Mesendoderm (in vitro differentiated cells): ENCODE results near the gene EPN2.

Experiments
- DNase-seq: peaks from one replicate; pipeline ENCODE4 v3.0.0; 2013
- H2AK5ac ChIP-seq: 2 replicates; pipeline ENCODE4 v1.6.1; 2013; ENCODE audit warnings: low read length, inconsistent platforms
- H2BK120ac ChIP-seq: 2 replicates; pipeline ENCODE4 v1.6.1; 2013; ENCODE audit warnings: low read depth, mild to moderate bottlenecking, low read length, moderate library complexity, mixed read lengths
- H2BK15ac ChIP-seq: replicated peaks from 2 replicates; pipeline ENCODE4 v1.6.1; 2013; ENCODE audit warnings: low read depth, mild to moderate bottlenecking, moderate library complexity
- H2BK5ac ChIP-seq: 2 replicates; pipeline ENCODE4 v1.6.1; 2013; ENCODE audit warnings: low read length, inconsistent platforms
- H3K18ac ChIP-seq: 2 replicates; pipeline ENCODE4 v1.6.1; 2013; ENCODE audit warnings: mild to moderate bottlenecking, low read length, mixed read lengths
- H3K23ac ChIP-seq: one replicate; pipeline ENCODE4 v1.6.1; 2013; ENCODE audit warnings: low read length
- H3K27ac ChIP-seq: 2 replicates; pipeline ENCODE4 v1.5.1; 2013; ENCODE audit warnings: low read depth, mild to moderate bottlenecking, inconsistent platforms, low read length, moderate library complexity
- H3K27me3 ChIP-seq: 2 replicates; pipeline ENCODE4 v1.6.1; 2013; ENCODE audit warnings: low read length, control low read depth, mild to moderate bottlenecking, inconsistent platforms; ENCODE audit not compliant: insufficient read depth, poor library complexity
- H3K36me3 ChIP-seq: 2 replicates; pipeline ENCODE4 v1.6.1; 2013; ENCODE audit warnings: low read length, inconsistent platforms; ENCODE audit not compliant: control insufficient read depth, insufficient read depth
- H3K4ac ChIP-seq: one replicate; pipeline ENCODE4 v1.6.1; 2013; ENCODE audit warnings: low read depth, mild to moderate bottlenecking, low read length, moderate library complexity
- H3K4me1 ChIP-seq: 2 replicates; pipeline ENCODE4 v1.6.1; 2013; ENCODE audit warnings: low read depth, low read length, inconsistent platforms; ENCODE audit not compliant: control insufficient read depth
- H3K4me2 ChIP-seq: 2 replicates; pipeline ENCODE4 v1.6.1; 2013; ENCODE audit warnings: low read length
- H3K4me3 ChIP-seq: 2 replicates; pipeline ENCODE4 v1.5.1; 2013; ENCODE audit warnings: mild to moderate bottlenecking, low read length
- H3K56ac ChIP-seq: one replicate; pipeline ENCODE4 v1.6.1; 2013; ENCODE audit warnings: low read length
- H3K79me1 ChIP-seq: 2 replicates; pipeline ENCODE4 v1.6.1; 2013; ENCODE audit warnings: low read length, inconsistent platforms
- H3K79me2 ChIP-seq: 2 replicates; pipeline ENCODE4 v1.6.1; 2013; ENCODE audit warnings: mild to moderate bottlenecking, low read length; ENCODE audit not compliant: control insufficient read depth, insufficient read depth
- H3K9ac ChIP-seq: 2 replicates; pipeline ENCODE4 v1.6.1; 2013; ENCODE audit warnings: low read length, inconsistent platforms
- H4K5ac ChIP-seq: one replicate; pipeline ENCODE4 v1.6.1; 2013; ENCODE audit warnings: low read length
- H4K8ac ChIP-seq: one replicate; pipeline ENCODE4 v1.6.1; 2013; ENCODE audit warnings: low read depth, mild to moderate bottlenecking, control low read depth, low read length, moderate library complexity
- WGBS: extraction: QIAGEN DNeasy Blood & Tissue Kit; methylation state at CpG from one replicate; pipeline ENCODE4 v1.1.7; 2013; ENCODE audit warnings: low lambda C conversion rate, missing lambda C conversion rate; ENCODE audit not compliant: insufficient coverage; ENCODE audit errors: extremely low coverage; 5-methylcytosine and 5-hydroxymethylcytosine counted together

The EPN2 gene

DNA sequence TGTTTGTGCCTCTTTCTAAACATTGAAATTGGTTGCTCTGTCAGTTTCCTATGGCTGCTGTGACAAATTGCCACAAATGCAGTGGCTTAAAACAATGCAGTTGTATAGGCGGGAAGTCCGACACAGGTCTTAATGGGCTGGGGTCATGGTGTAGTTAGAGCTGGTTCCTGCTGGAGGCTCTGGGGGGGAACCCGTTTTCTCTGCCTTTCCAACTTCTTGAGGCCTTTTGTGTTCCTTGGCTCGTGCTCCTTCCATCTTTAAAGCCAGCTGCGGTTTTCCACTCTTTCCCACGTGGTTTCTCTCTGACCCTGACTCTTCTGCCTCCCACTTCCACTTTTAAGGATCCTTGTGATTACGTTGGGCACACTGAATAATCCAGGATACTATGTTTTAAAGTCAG lies 12.5 kb downstream of the EPN2 start:
- DNase-seq, result no peak
- WGBS, result no CpG with 5 or more reads among the region's 7 CpGs
- Histone ChIP-seq H3K79me2 (peaks cover 52% of the 10 kb centered on the region), H3K4me3 (no peak overlapping the region), H3K23ac (no peak overlapping the region), H4K5ac (no peak overlapping the region), H3K4me2 (no peak overlapping the region), H3K27me3 (no peaks in the 10 kb centered on the region), H4K8ac (no peak overlapping the region), H3K18ac (no peak overlapping the region), H2BK120ac (no peak overlapping the region), H3K79me1 (peaks cover 33% of the 10 kb centered on the region), H3K4ac (no peak overlapping the region), H3K9ac (no peak overlapping the region), H3K56ac (no peak overlapping the region), H3K36me3 (no peaks in the 10 kb centered on the region), H2BK5ac (no peak overlapping the region), H3K27ac (no peak overlapping the region), H2BK15ac (no peak overlapping the region), H3K4me1 (peaks cover 13% of the 10 kb centered on the region), H2AK5ac (no peak overlapping the region)

DNA sequence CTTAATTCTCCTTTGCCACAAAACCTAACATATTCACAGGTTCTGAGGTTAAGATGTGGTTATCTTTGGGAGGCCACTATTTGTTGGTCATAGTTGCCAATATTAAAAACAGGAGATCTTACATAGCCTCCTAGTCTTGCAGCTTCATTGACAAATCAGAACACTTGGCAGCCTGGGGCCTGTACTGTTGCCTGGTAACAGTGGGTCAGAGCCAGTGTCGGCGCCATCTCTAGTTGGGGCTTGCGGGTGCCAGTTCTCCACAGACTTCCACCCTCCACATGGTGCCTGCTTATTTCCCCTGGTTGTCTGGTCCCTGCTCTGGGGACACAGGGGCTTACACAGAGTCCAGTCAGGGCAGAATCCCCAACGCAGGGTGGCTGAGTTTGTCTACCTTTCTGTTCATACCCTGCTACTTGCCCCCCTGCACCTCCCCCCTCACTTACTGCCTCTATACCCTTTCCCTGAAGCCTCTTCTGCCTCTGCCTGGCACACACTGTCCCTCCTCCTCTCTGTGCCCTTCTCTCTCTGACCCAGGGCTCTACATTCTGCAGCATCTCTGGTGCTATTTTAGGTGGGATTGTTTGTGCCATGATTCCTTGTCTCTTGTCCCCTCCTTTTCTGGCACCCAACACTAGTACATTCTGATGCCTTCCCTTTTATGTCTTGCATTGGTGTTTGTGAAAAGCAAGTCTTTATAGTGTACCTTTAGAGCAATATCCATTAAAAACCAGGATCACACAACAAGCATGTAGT lies 13.4 kb downstream of the EPN2 start:
- no CpG with 5 or more reads among the region's 4 CpGs for WGBS
- Histone ChIP-seq H3K4me2 (no peak overlapping the region), H3K56ac (no peak overlapping the region), H2BK120ac (no peak overlapping the region), H3K79me1 (peaks cover 35% of the 10 kb centered on the region), H3K27ac (no peak overlapping the region), H2BK15ac (no peak overlapping the region), H3K4me1 (peaks cover 17% of the 10 kb centered on the region), H3K4ac (no peak overlapping the region), H2BK5ac (no peak overlapping the region), H3K23ac (no peak overlapping the region), H3K18ac (no peak overlapping the region), H3K36me3 (no peaks in the 10 kb centered on the region), H4K8ac (no peak overlapping the region), H3K27me3 (no peaks in the 10 kb centered on the region), H4K5ac (no peak overlapping the region), H3K9ac (no peak overlapping the region), H2AK5ac (no peak overlapping the region), H3K4me3 (no peak overlapping the region), H3K79me2 (peaks cover 52% of the 10 kb centered on the region)
- no peak for DNase-seq

DNA sequence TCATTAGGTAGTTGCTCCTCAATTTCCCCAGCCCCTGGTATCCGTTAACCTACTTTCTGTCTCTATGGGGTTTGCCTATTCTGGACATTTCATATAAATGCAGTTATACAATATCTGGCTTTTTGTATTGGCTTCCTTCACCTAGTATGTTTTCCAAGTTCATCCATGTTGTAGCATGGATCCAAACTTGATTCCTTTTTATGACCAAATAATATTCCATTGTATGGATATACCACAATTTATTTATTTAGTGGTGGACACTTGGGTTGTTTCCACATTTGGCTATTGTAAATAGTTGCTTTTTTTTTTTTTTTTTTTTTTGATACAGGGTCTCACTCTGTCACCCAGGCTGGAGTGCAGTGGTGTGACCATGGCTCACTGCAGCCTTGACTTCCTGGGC lies 15.9 kb downstream of the EPN2 start:
- H3K4me3 ChIP-seq, result no peak overlapping the region
- no peak overlapping the region for H3K4ac ChIP-seq
- H2BK120ac ChIP-seq, result no peak overlapping the region
- H3K79me1 ChIP-seq, result peaks cover 34% of the 10 kb centered on the region
- H3K27ac ChIP-seq, result no peak overlapping the region
- no peak overlapping the region for H2BK5ac ChIP-seq
- H3K79me2 ChIP-seq, result peaks cover 52% of the 10 kb centered on the region
- H3K36me3 ChIP-seq, result no peaks in the 10 kb centered on the region
- no peak overlapping the region for H3K9ac ChIP-seq
- no peak overlapping the region for H3K18ac ChIP-seq
- H3K4me2 ChIP-seq, result no peak overlapping the region
- no peak overlapping the region for H2AK5ac ChIP-seq
- DNase-seq, result no peak
- peaks cover 6% of the 10 kb centered on the region for H3K4me1 ChIP-seq
- WGBS, result no CpG with 5 or more reads among the region's 1 CpG
- H3K56ac ChIP-seq, result no peak overlapping the region
- no peak overlapping the region for H2BK15ac ChIP-seq
- no peak overlapping the region for H4K8ac ChIP-seq
- no peaks in the 10 kb centered on the region for H3K27me3 ChIP-seq
- H3K23ac ChIP-seq, result no peak overlapping the region
- H4K5ac ChIP-seq, result no peak overlapping the region

DNA sequence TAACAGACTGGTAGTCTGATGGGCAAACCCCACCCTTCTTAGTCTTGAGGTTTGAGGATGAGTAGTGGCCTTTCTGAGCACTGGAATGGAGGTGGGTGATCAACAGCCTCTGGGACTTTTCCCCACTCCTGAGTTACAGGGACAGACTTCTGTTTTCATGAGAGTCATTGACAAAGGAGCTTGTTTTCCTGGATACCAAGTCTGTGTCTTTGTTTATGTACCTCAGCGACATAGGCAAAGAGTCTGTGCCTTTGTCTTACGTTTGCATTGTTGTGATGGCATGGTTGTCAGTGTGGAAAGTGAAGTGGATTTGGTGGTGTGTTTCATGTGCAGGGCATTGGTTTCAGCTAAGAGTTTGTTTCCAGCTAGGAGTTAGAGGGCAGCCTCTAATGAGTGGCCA lies 17.5 kb downstream of the EPN2 start:
- Histone ChIP-seq H4K5ac (no peak overlapping the region), H3K27ac (no peak overlapping the region), H4K8ac (no peak overlapping the region), H2BK120ac (no peak overlapping the region), H2BK5ac (no peak overlapping the region), H3K23ac (no peak overlapping the region), H2BK15ac (no peak overlapping the region), H3K4me1 (peaks cover 3% of the 10 kb centered on the region), H3K79me2 (peaks cover 51% of the 10 kb centered on the region), H3K4ac (no peak overlapping the region), H3K79me1 (peaks cover 35% of the 10 kb centered on the region), H3K4me2 (no peak overlapping the region), H3K56ac (no peak overlapping the region), H2AK5ac (no peak overlapping the region), H3K4me3 (no peak overlapping the region), H3K36me3 (no peaks in the 10 kb centered on the region), H3K9ac (no peak overlapping the region), H3K18ac (no peak overlapping the region), H3K27me3 (no peaks in the 10 kb centered on the region)
- DNase-seq, result peak; percentile 53
- no CpG with 5 or more reads among the region's 2 CpGs for WGBS

DNA sequence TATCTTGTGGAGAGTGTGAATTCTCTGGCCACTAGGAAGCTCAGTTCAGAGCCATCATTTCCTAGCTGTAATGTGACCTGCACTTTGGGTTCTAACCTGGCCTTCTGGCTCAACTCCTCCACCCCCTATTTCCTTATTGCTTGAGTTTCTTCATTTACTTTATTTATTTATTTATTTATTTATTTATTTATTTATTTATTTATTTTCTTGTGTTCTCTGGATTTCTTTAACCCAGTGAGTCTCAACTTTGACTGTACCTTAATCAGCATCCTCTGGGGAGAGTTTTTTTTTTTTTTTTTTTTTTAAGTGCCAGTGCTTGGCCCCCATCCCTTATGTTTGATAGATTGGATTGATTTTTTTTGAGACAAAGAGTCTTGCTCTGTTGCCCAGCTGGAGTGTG lies 18.1 kb downstream of the EPN2 start:
- DNase-seq, result no peak
- H3K4me3 ChIP-seq, result no peak overlapping the region
- no peak overlapping the region for H4K5ac ChIP-seq
- H2BK120ac ChIP-seq, result no peak overlapping the region
- H3K27ac ChIP-seq, result no peak overlapping the region
- peaks cover 3% of the 10 kb centered on the region for H3K4me1 ChIP-seq
- H2BK15ac ChIP-seq, result no peak overlapping the region
- no peak overlapping the region for H3K18ac ChIP-seq
- no peaks in the 10 kb centered on the region for H3K36me3 ChIP-seq
- H4K8ac ChIP-seq, result no peak overlapping the region
- H2BK5ac ChIP-seq, result no peak overlapping the region
- no peak overlapping the region for H3K23ac ChIP-seq
- no peak overlapping the region for H3K4ac ChIP-seq
- H3K9ac ChIP-seq, result no peak overlapping the region
- no peak overlapping the region for H3K4me2 ChIP-seq
- peaks cover 39% of the 10 kb centered on the region for H3K79me1 ChIP-seq
- H3K27me3 ChIP-seq, result no peaks in the 10 kb centered on the region
- H3K56ac ChIP-seq, result no peak overlapping the region
- H3K79me2 ChIP-seq, result peaks cover 56% of the 10 kb centered on the region
- H2AK5ac ChIP-seq, result no peak overlapping the region

DNA sequence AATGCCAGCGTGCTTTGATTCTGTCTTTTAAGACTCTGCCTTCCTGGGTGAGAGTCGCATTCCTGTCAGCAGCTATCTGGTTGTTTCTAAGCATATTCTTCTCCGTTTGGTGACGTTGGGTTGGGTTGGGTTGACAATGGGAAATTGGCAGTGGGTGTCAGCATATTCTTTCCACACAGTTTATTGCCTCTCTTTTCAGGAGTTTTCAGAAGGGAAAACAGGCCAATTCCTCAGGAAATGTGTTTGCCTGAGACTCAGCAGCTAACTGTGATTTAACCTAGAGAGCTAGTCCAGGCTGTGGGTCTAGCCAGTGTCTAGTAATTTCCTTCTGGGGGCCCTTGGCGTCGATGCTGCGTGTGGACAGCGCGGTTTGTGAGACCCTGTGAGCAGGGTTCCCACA lies 21.2 kb downstream of the EPN2 start:
- H2BK120ac ChIP-seq, result no peak overlapping the region
- H3K4me3 ChIP-seq, result no peak overlapping the region
- no peaks in the 10 kb centered on the region for H3K27me3 ChIP-seq
- H3K79me1 ChIP-seq, result peaks cover 40% of the 10 kb centered on the region
- H2BK5ac ChIP-seq, result no peak overlapping the region
- no peak overlapping the region for H4K8ac ChIP-seq
- no peaks in the 10 kb centered on the region for H3K36me3 ChIP-seq
- DNase-seq, result no peak
- H3K56ac ChIP-seq, result no peak overlapping the region
- no peak overlapping the region for H3K4me2 ChIP-seq
- no peak overlapping the region for H2AK5ac ChIP-seq
- H3K4me1 ChIP-seq, result peaks cover 3% of the 10 kb centered on the region
- WGBS, result no CpG with 5 or more reads among the region's 9 CpGs
- no peak overlapping the region for H3K23ac ChIP-seq
- H3K4ac ChIP-seq, result peak overlapping the region; percentile 46
- H3K9ac ChIP-seq, result no peak overlapping the region
- no peak overlapping the region for H4K5ac ChIP-seq
- H2BK15ac ChIP-seq, result no peak overlapping the region
- H3K27ac ChIP-seq, result no peak overlapping the region
- H3K79me2 ChIP-seq, result peaks cover 45% of the 10 kb centered on the region
- no peak overlapping the region for H3K18ac ChIP-seq
